MM.1S (cell line): ENCODE data around the gene SLIT3.

ENCODE experiments used
- EZH2 ChIP-seq: fragments of 300-600 bp; sonication (generic); optimal IDR thresholded peaks from 2 replicates; pipeline ENCODE3; 2017; ENCODE audit warnings: low read depth, mild to moderate bottlenecking, antibody characterized with exemption, low read length, mixed read lengths
- EZH2phosphoT487 ChIP-seq: fragments of 300-600 bp; sonication (generic); IDR thresholded peaks from 2 replicates; pipeline ENCODE4 v1.6.1; 2018; ENCODE audit warnings: antibody characterized with exemption, low read length
- TF ChIP-seq, protein P1 (sequence below): fragments of 300-600 bp; sonication (generic); IDR thresholded peaks from 2 replicates; pipeline ENCODE4 v1.5.1; 2016; ENCODE audit warnings: antibody characterized with exemption, low read length, mixed read lengths

DNA sequence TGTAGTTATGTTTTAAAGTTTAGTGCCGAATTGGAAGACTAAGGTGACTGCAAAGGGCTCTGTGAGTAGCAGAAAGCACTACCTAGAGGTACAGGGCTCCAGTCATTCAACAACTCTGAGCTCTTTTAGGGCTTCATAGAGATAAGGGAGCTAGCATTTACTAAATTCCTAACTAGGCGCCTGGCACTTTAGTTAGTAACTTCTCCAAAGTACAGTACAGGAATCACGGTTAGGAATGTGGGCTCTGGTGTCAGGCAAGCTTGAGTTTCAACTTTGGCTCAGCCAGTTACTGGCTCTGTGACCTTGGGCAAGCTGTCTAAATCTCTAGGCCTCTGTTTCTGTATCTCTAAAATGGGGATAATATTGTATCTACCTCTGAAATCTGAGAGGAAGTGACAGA is 115.3 kb downstream of the SLIT3 start:
- TF ChIP-seq, protein P1, sequence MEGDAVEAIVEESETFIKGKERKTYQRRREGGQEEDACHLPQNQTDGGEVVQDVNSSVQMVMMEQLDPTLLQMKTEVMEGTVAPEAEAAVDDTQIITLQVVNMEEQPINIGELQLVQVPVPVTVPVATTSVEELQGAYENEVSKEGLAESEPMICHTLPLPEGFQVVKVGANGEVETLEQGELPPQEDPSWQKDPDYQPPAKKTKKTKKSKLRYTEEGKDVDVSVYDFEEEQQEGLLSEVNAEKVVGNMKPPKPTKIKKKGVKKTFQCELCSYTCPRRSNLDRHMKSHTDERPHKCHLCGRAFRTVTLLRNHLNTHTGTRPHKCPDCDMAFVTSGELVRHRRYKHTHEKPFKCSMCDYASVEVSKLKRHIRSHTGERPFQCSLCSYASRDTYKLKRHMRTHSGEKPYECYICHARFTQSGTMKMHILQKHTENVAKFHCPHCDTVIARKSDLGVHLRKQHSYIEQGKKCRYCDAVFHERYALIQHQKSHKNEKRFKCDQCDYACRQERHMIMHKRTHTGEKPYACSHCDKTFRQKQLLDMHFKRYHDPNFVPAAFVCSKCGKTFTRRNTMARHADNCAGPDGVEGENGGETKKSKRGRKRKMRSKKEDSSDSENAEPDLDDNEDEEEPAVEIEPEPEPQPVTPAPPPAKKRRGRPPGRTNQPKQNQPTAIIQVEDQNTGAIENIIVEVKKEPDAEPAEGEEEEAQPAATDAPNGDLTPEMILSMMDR: no peak
- TF ChIP-seq EZH2 (no peak), EZH2phosphoT487 (no peak)
